HEK293T (cell line): ENCODE measurements around the gene SLC11A1.

Experiments
- CTCF ChIA-PET: fragments of 350-600 bp; formaldehyde crosslinking; extraction: SDS; loops from one replicate; lab custom pipeline; 2021; ENCODE audit warnings: antibody characterized with exemption, inconsistent platforms; lab: Yijun Ruan, JAX
- POLR2A ChIA-PET: fragments of 350-600 bp; formaldehyde crosslinking; extraction: SDS; loops from one replicate; lab custom pipeline; 2020; ENCODE audit warnings: antibody characterized with exemption, inconsistent platforms; lab: Yijun Ruan, JAX
- DNase-seq: peaks from one replicate; pipeline ENCODE4 v3.0.0; 2012; ENCODE audit warnings: mixed read lengths; ENCODE audit errors: extremely low spot score
- ARNT ChIP-seq: fragments of 450-650 bp; IDR thresholded peaks from 2 replicates; pipeline ENCODE4 v1.6.1; 2017; ENCODE audit warnings: mild to moderate bottlenecking
- BHLHE40 ChIP-seq: fragments of 450-650 bp; IDR thresholded peaks from 2 replicates; pipeline ENCODE4 v1.6.1; 2016; ENCODE audit warnings: mild to moderate bottlenecking, moderate library complexity, borderline replicate concordance
- CTBP1 ChIP-seq: fragments of 450-650 bp; IDR thresholded peaks from 2 replicates; pipeline ENCODE4 v1.6.1; 2016; ENCODE audit warnings: borderline replicate concordance
- ELF4 ChIP-seq: fragments of 450-650 bp; IDR thresholded peaks from 2 replicates; pipeline ENCODE4 v1.6.1; 2017; ENCODE audit warnings: antibody characterized with exemption
- FOXA1 ChIP-seq: fragments of 450-650 bp; IDR thresholded peaks from 2 replicates; pipeline ENCODE4 v1.6.1; 2016; ENCODE audit warnings: mild to moderate bottlenecking
- FOXK2 ChIP-seq: fragments of 450-650 bp; IDR thresholded peaks from 2 replicates; pipeline ENCODE4 v1.6.1; 2016; ENCODE audit warnings: mild to moderate bottlenecking
- FOXM1 ChIP-seq: fragments of 450-650 bp; IDR thresholded peaks from 2 replicates; pipeline ENCODE4 v1.6.1; 2017; ENCODE audit warnings: mild to moderate bottlenecking, borderline replicate concordance
- HDGF ChIP-seq: fragments of 450-650 bp; IDR thresholded peaks from 2 replicates; pipeline ENCODE4 v1.6.1; 2017; ENCODE audit warnings: antibody characterized with exemption, borderline replicate concordance
- L3MBTL2 ChIP-seq: fragments of 450-650 bp; conservative IDR thresholded peaks from 2 replicates; pipeline ENCODE4 v1.6.1; 2016; ENCODE audit warnings: mild to moderate bottlenecking
- LEF1 ChIP-seq: fragments of 450-650 bp; IDR thresholded peaks from 2 replicates; pipeline ENCODE4 v1.6.1; 2017; ENCODE audit warnings: mild to moderate bottlenecking, borderline replicate concordance
- NFRKB ChIP-seq: fragments of 450-650 bp; IDR thresholded peaks from 2 replicates; pipeline ENCODE4 v1.6.1; 2016; ENCODE audit warnings: mild to moderate bottlenecking, moderate library complexity
- PKNOX1 ChIP-seq: fragments of 450-650 bp; IDR thresholded peaks from 2 replicates; pipeline ENCODE4 v1.6.1; 2016
- SP1 ChIP-seq: fragments of 450-650 bp; IDR thresholded peaks from 2 replicates; pipeline ENCODE4 v1.6.1; 2017
- SUZ12 ChIP-seq: fragments of 450-650 bp; IDR thresholded peaks from 2 replicates; pipeline ENCODE4 v1.6.1; 2016; ENCODE audit warnings: mild to moderate bottlenecking
- TARDBP ChIP-seq: fragments of 450-650 bp; IDR thresholded peaks from 2 replicates; pipeline ENCODE4 v1.6.1; 2016
- ZNF384 ChIP-seq: fragments of 450-650 bp; IDR thresholded peaks from 2 replicates; pipeline ENCODE4 v1.6.1; 2016

The SLC11A1 gene

GRCh38 chr2:218381916-218382366, at the start of gene SLC11A1:
Gene SLC11A1 (plus strand): TSS chr2:218382273. CDS start chr2:218382369, 96 bp downstream.
- no peak for DNase-seq
- POLR2A ChIA-PET: no interaction called here

GRCh38 chr2:218332288-218332687, 49.8 kb upstream of the SLC11A1 start:
- TF ChIP-seq HDGF: no peak
- no peak for TF ChIP-seq PKNOX1
- no peak for TF ChIP-seq SUZ12
- no peak for TF ChIP-seq FOXM1
- no peak for TF ChIP-seq L3MBTL2
- no peak for TF ChIP-seq ELF4
- TF ChIP-seq NFRKB: no peak
- TF ChIP-seq BHLHE40: no peak
- TF ChIP-seq ZNF384: no peak
- ChIA-PET CTCF (no interaction called here), POLR2A (no interaction called here)
- peak; percentile 4 for DNase-seq

More at GRCh38 chr2:218381916-218382366, at the start of gene SLC11A1:
- CTCF ChIA-PET: no interaction called here
- TF ChIP-seq NFRKB: no peak
- no peak for TF ChIP-seq HDGF
- TF ChIP-seq FOXA1: no peak
- no peak for TF ChIP-seq BHLHE40
- TF ChIP-seq TARDBP: no peak
- TF ChIP-seq ELF4: no peak
- no peak for TF ChIP-seq PKNOX1
- no peak for TF ChIP-seq L3MBTL2
- TF ChIP-seq SUZ12: no peak
- no peak for TF ChIP-seq FOXK2
- no peak for TF ChIP-seq LEF1
- no peak for TF ChIP-seq ARNT
- no peak for TF ChIP-seq CTBP1
- no peak for TF ChIP-seq FOXM1
- TF ChIP-seq ZNF384: no peak
- TF ChIP-seq SP1: no peak

- peak; percentile 3 for DNase-seq
- POLR2A ChIA-PET: no interaction called here
- TF ChIP-seq HDGF (no peak), FOXK2 (no peak), SUZ12 (no peak), L3MBTL2 (no peak), FOXA1 (no peak)
- CTCF ChIA-PET: no interaction called here
Measured at GRCh38 chr2:218332920-218333645, 49.0 kb upstream of the SLC11A1 start.

GRCh38 chr2:218334531-218334930, 47.5 kb upstream of the SLC11A1 start:
- TF ChIP-seq FOXA1: no peak
- TF ChIP-seq LEF1: no peak
- no peak for TF ChIP-seq TARDBP
- no peak for TF ChIP-seq BHLHE40
- POLR2A ChIA-PET: no interaction called here
- CTCF ChIA-PET: interaction anchor here (1.1 kb wide), 1 partner anchor 33 kb away, joined by 3 read pairs; no protein-coding TSS in a partner anchor
- no peak for DNase-seq

GRCh38 chr2:218340656-218341055, 41.4 kb upstream of the SLC11A1 start:
- POLR2A ChIA-PET: no interaction called here
- no peak for DNase-seq
- TF ChIP-seq SUZ12 (no peak), ZNF384 (no peak), BHLHE40 (no peak)
- CTCF ChIA-PET: no interaction called here

- TF ChIP-seq L3MBTL2 (no peak), SUZ12 (no peak), LEF1 (no peak)
Measured at GRCh38 chr2:218341381-218341780, 40.7 kb upstream of the SLC11A1 start.

GRCh38 chr2:218342837-218343236, 39.2 kb upstream of the SLC11A1 start:
- no peak for DNase-seq
- POLR2A ChIA-PET: no interaction called here
- CTCF ChIA-PET: no interaction called here
- TF ChIP-seq LEF1 (no peak), SUZ12 (no peak), ELF4 (no peak), L3MBTL2 (no peak), FOXM1 (no peak)

More at GRCh38 chr2:218341381-218341780, 40.7 kb upstream of the SLC11A1 start:
- ChIA-PET POLR2A (no interaction called here), CTCF (no interaction called here)
- DNase-seq: no peak

- CTCF ChIA-PET: no interaction called here
- POLR2A ChIA-PET: no interaction called here
- DNase-seq: no peak
- no peak for TF ChIP-seq FOXA1
- TF ChIP-seq SUZ12: no peak
- TF ChIP-seq HDGF: no peak
- no peak for TF ChIP-seq TARDBP
- TF ChIP-seq ELF4: no peak
- no peak for TF ChIP-seq NFRKB
- TF ChIP-seq LEF1: no peak
- TF ChIP-seq PKNOX1: no peak
- TF ChIP-seq ZNF384: no peak
- no peak for TF ChIP-seq SP1
- no peak for TF ChIP-seq ARNT
- no peak for TF ChIP-seq FOXM1
- no peak for TF ChIP-seq FOXK2
- no peak for TF ChIP-seq BHLHE40
- no peak for TF ChIP-seq CTBP1
- no peak for TF ChIP-seq L3MBTL2
Measured at GRCh38 chr2:218343591-218343990, 38.5 kb upstream of the SLC11A1 start.
